HEK293 (cell line): ENCODE results near the gene ZNF775.

Experiments used
- CTCF ChIA-PET: fragments of 350-600 bp; formaldehyde crosslinking; extraction: SDS; loops from one replicate; lab custom pipeline; 2021; ENCODE audit warnings: antibody characterized with exemption; lab: Yijun Ruan, JAX
- POLR2A ChIA-PET: fragments of 300-600 bp; formaldehyde crosslinking; extraction: SDS; loops from one replicate; lab custom pipeline; 2020; ENCODE audit warnings: antibody characterized with exemption, inconsistent platforms; lab: Yijun Ruan, JAX
- H3K27ac ChIP-seq: fragments of 200-500 bp; sonication (Bioruptor generic); 2 replicates; pipeline ENCODE4 v1.5.1; 2014; ENCODE audit warnings: low read depth, low read length, control low read depth, inconsistent platforms; ENCODE audit errors: extremely low read depth
- H3K36me3 ChIP-seq, 2 experiments: fragments of 200-500 bp in 1 of 2; sonication (Bioruptor generic) in 1 of 2; 1 replicate in 1 of 2; 2 replicates in 1 of 2; pipeline ENCODE4 v1.5.1; 2014 to 2017; ENCODE audit warnings: inconsistent platforms in 2 of 2, low read length in 2 of 2; ENCODE audit not compliant: control insufficient read depth in 2 of 2, insufficient read depth in 1 of 2
- H3K4me1 ChIP-seq: fragments of 200-500 bp; sonication (Bioruptor generic); 2 replicates; pipeline ENCODE4 v1.5.1; 2014; ENCODE audit warnings: mild to moderate bottlenecking, low read length, inconsistent platforms; ENCODE audit not compliant: control insufficient read depth, insufficient read depth
- H3K4me3 ChIP-seq: 2 replicates; pipeline ENCODE4 v1.5.1; 2011; ENCODE audit warnings: low read depth, mild to moderate bottlenecking, control low read depth, low read length, moderate library complexity
- H3K9me3 ChIP-seq: fragments of 200-500 bp; sonication (Bioruptor generic); 2 replicates; pipeline ENCODE4 v1.5.1; 2014; ENCODE audit warnings: low read depth, low read length, inconsistent platforms; ENCODE audit not compliant: control insufficient read depth, insufficient read depth
- BCL11B ChIP-seq: fragments of 450-650 bp; formaldehyde crosslinking; IDR thresholded peaks from 2 replicates; pipeline ENCODE4 v1.5.1; 2016; ENCODE audit warnings: low read depth, missing biosample characterization, missing genetic modification characterization
- GLI2 ChIP-seq: fragments of 450-650 bp; formaldehyde crosslinking; IDR thresholded peaks from 2 replicates; pipeline ENCODE4; 2017; ENCODE audit warnings: missing biosample characterization, missing genetic modification characterization, low read depth, borderline replicate concordance
- GLI4 ChIP-seq: fragments of 450-650 bp; formaldehyde crosslinking; IDR thresholded peaks from 2 replicates; pipeline ENCODE4 v1.5.1; 2016; ENCODE audit warnings: missing biosample characterization, missing genetic modification characterization
- KLF16 ChIP-seq: fragments of 450-650 bp; formaldehyde crosslinking; IDR thresholded peaks from 2 replicates; pipeline ENCODE4 v1.5.1; 2017; ENCODE audit warnings: missing biosample characterization, missing genetic modification characterization
- KLF7 ChIP-seq: fragments of 450-650 bp; formaldehyde crosslinking; IDR thresholded peaks from 2 replicates; pipeline ENCODE4 v1.5.1; 2016; ENCODE audit warnings: missing biosample characterization, missing genetic modification characterization, borderline replicate concordance
- REPIN1 ChIP-seq: fragments of 450-650 bp; formaldehyde crosslinking; IDR thresholded peaks from 2 replicates; pipeline ENCODE4 v1.5.1; 2017; ENCODE audit warnings: missing biosample characterization, missing genetic modification characterization, low read depth
- SCRT1 ChIP-seq: fragments of 450-650 bp; formaldehyde crosslinking; IDR thresholded peaks from 2 replicates; pipeline ENCODE4 v1.5.1; 2016; ENCODE audit warnings: missing biosample characterization, missing genetic modification characterization, borderline replicate concordance
- SETDB1 ChIP-seq: IDR thresholded peaks from one replicate; pipeline ENCODE4 v1.6.1; 2017; ENCODE audit warnings: mild to moderate bottlenecking, low read length, moderate library complexity, mixed read lengths; ENCODE audit not compliant: insufficient read length
- SP7 ChIP-seq: fragments of 450-650 bp; formaldehyde crosslinking; IDR thresholded peaks from 2 replicates; pipeline ENCODE4 v1.5.1; 2016; ENCODE audit warnings: missing biosample characterization, missing genetic modification characterization
- YY2 ChIP-seq: fragments of 450-650 bp; formaldehyde crosslinking; IDR thresholded peaks from 2 replicates; pipeline ENCODE4 v1.5.1; 2016; ENCODE audit warnings: missing biosample characterization, missing genetic modification characterization
- ZNF133 ChIP-seq: fragments of 450-650 bp; formaldehyde crosslinking; IDR thresholded peaks from 2 replicates; pipeline ENCODE4 v1.5.1; 2016; ENCODE audit warnings: missing biosample characterization, missing genetic modification characterization
- ZNF146 ChIP-seq: fragments of 450-650 bp; formaldehyde crosslinking; IDR thresholded peaks from 2 replicates; pipeline ENCODE4 v1.5.1; 2016; ENCODE audit warnings: missing biosample characterization, missing genetic modification characterization
- ZNF174 ChIP-seq: fragments of 450-650 bp; formaldehyde crosslinking; IDR thresholded peaks from 2 replicates; pipeline ENCODE4 v1.5.0; 2017; ENCODE audit warnings: missing biosample characterization, mild to moderate bottlenecking, missing genetic modification characterization
- ZNF2 ChIP-seq: fragments of 450-650 bp; formaldehyde crosslinking; IDR thresholded peaks from 2 replicates; pipeline ENCODE4 v1.5.1; 2016; ENCODE audit warnings: missing biosample characterization, missing genetic modification characterization
- ZNF221 ChIP-seq: fragments of 450-650 bp; formaldehyde crosslinking; IDR thresholded peaks from 2 replicates; pipeline ENCODE4 v1.5.1; 2017; ENCODE audit warnings: missing biosample characterization, missing genetic modification characterization, borderline replicate concordance
- ZNF223 ChIP-seq: fragments of 450-650 bp; formaldehyde crosslinking; IDR thresholded peaks from 2 replicates; pipeline ENCODE4 v1.5.1; 2016; ENCODE audit warnings: missing biosample characterization, missing genetic modification characterization
- ZNF23 ChIP-seq: fragments of 450-650 bp; formaldehyde crosslinking; IDR thresholded peaks from 2 replicates; pipeline ENCODE4 v1.5.1; 2016; ENCODE audit warnings: missing biosample characterization, missing genetic modification characterization, borderline replicate concordance
- ZNF324 ChIP-seq: fragments of 450-650 bp; formaldehyde crosslinking; IDR thresholded peaks from 2 replicates; pipeline ENCODE4 v1.5.1; 2016; ENCODE audit warnings: missing biosample characterization, missing genetic modification characterization
- ZNF366 ChIP-seq: fragments of 450-650 bp; formaldehyde crosslinking; conservative IDR thresholded peaks from 2 replicates; pipeline ENCODE4 v1.5.1; 2016; ENCODE audit warnings: missing biosample characterization, missing genetic modification characterization
- ZNF404 ChIP-seq: fragments of 450-650 bp; formaldehyde crosslinking; IDR thresholded peaks from 2 replicates; pipeline ENCODE4 v1.5.1; 2017; ENCODE audit warnings: missing biosample characterization, missing genetic modification characterization
- ZNF416 ChIP-seq: fragments of 450-650 bp; formaldehyde crosslinking; IDR thresholded peaks from 2 replicates; pipeline ENCODE4 v1.5.1; 2016; ENCODE audit warnings: missing biosample characterization, missing genetic modification characterization
- ZNF473 ChIP-seq: fragments of 450-650 bp; formaldehyde crosslinking; IDR thresholded peaks from 2 replicates; pipeline ENCODE4 v1.5.1; 2017; ENCODE audit warnings: missing biosample characterization, missing genetic modification characterization
- ZNF621 ChIP-seq: fragments of 450-650 bp; formaldehyde crosslinking; IDR thresholded peaks from 2 replicates; pipeline ENCODE4 v1.5.1; 2017; ENCODE audit warnings: missing biosample characterization, missing genetic modification characterization
- ZNF624 ChIP-seq: fragments of 450-650 bp; formaldehyde crosslinking; IDR thresholded peaks from 2 replicates; pipeline ENCODE4 v1.5.1; 2017; ENCODE audit warnings: missing biosample characterization, missing genetic modification characterization
- ZNF830 ChIP-seq: fragments of 450-650 bp; IDR thresholded peaks from 2 replicates; pipeline ENCODE4 v1.5.0; 2018; ENCODE audit warnings: missing biosample characterization, missing genetic modification characterization, low read depth, mild to moderate bottlenecking, moderate library complexity
- ZNF843 ChIP-seq: fragments of 450-650 bp; formaldehyde crosslinking; IDR thresholded peaks from 2 replicates; pipeline ENCODE4 v1.5.1; 2016; ENCODE audit warnings: missing biosample characterization, missing genetic modification characterization
- TF ChIP-seq, protein P1 (sequence below): fragments of 450-650 bp; formaldehyde crosslinking; IDR thresholded peaks from 2 replicates; pipeline ENCODE4 v1.5.1; 2016; ENCODE audit warnings: missing biosample characterization, missing genetic modification characterization
- TF ChIP-seq, protein P2 (sequence below): fragments of 450-650 bp; formaldehyde crosslinking; IDR thresholded peaks from 2 replicates; pipeline ENCODE4 v1.5.1; 2016; ENCODE audit warnings: missing biosample characterization, missing genetic modification characterization
- TF ChIP-seq, protein P3 (sequence below): fragments of 450-650 bp; formaldehyde crosslinking; IDR thresholded peaks from 2 replicates; pipeline ENCODE4 v1.5.1; 2016; ENCODE audit warnings: missing biosample characterization, missing genetic modification characterization
- TF ChIP-seq, protein P4 (sequence below): fragments of 450-650 bp; formaldehyde crosslinking; IDR thresholded peaks from 2 replicates; pipeline ENCODE4 v1.5.1; 2016; ENCODE audit warnings: missing biosample characterization, missing genetic modification characterization, low read depth

Gene ZNF775

DNA sequence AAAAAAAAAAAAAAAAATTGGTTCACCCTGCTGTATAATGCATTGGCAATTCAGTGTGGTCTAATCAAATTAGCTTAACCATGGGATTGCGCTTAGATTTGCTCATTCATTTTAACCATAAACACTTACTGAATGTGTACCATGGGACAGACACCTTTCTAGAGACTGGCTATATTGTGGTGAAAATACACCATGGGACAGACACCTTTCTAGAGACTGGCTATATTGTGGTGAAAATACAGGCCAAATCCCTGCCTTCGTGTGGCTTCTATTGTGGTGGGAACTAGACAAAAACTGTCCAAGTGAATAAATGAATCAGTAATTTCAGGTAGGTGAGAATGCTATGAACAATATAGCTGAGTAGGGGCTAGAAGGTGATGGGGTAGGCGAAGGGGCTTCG lies 20.7 kb upstream of the ZNF775 start:
- no peaks in the 10 kb centered on the region for H3K4me1 ChIP-seq
- no peak for TF ChIP-seq REPIN1 (tag by site-specific recombination)
- TF ChIP-seq, protein P1, sequence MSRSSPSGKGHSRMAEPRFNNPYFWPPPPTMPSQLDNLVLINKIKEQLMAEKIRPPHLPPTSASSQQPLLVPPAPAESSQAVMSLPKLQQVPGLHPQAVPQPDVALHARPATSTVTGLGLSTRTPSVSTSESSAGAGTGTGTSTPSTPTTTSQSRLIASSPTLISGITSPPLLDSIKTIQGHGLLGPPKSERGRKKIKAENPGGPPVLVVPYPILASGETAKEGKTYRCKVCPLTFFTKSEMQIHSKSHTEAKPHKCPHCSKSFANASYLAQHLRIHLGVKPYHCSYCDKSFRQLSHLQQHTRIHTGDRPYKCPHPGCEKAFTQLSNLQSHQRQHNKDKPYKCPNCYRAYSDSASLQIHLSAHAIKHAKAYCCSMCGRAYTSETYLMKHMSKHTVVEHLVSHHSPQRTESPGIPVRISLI (tag by site-specific recombination): no peak; the same call in 1 of the 2 replicates
- TF ChIP-seq ZNF830: no peak
- TF ChIP-seq, all 188 proteins: peak for 0
- CTCF ChIA-PET: interaction anchor here (0.7 to 2.7 kb wide), 5 partner anchors 11 to 624 kb away, joined by 3 to 11 read pairs (median 3); no protein-coding TSS in a partner anchor
- Histone ChIP-seq H3K27ac (no peak overlapping the region), H3K36me3 (no peaks in the 10 kb centered on the region), H3K9me3 (no peaks in the 10 kb centered on the region), H3K4me3 (no peak overlapping the region)
- POLR2A ChIA-PET: interaction anchor here (0.6 kb wide), 1 partner anchor 12 kb away, joined by 4 read pairs; no protein-coding TSS in a partner anchor

DNA sequence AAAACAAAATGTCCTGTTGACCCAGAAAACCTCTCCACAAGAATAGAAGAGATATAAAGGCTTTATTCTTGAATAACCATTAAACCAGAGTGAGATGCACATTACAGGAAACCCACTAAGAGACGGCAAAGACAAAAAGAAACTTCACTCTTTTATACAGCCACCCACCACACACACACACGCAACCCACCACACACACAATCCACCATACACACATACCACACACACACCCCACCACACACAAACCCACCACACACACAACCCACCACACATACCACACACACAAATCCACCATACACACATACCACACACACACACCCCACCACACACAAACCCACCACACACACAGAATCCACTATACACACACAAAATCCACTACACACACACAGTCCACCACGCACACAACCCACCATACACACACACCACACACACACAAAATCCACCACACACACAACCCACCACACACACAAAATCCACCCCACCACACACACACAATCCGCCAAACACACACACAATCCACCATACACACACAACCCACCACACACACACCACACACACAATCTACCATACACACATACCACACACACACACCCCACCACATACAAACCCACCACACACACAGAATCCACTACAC lies 20.0 kb upstream of the ZNF775 start:
- POLR2A ChIA-PET: no interaction called here
- Histone ChIP-seq H3K9me3 (no peaks in the 10 kb centered on the region), H3K4me1 (no peaks in the 10 kb centered on the region), H3K4me3 (no peak overlapping the region), H3K36me3 (no peaks in the 10 kb centered on the region), H3K27ac (no peak overlapping the region)
- CTCF ChIA-PET: interaction anchor here (1.4 kb wide), 1 partner anchor 60 kb away, joined by 4 read pairs; no protein-coding TSS in a partner anchor
- TF ChIP-seq ZNF221 (tag by site-specific recombination) (no peak), KLF16 (tag by site-specific recombination) (no peak), ZNF2 (tag by site-specific recombination) (peak; percentile 41; the same call in 1 of the 2 replicates), ZNF133 (tag by site-specific recombination) (no peak), GLI2 (tag by site-specific recombination) (no peak), SETDB1 (no peak), ZNF366 (tag by site-specific recombination) (no peak), SCRT1 (tag by site-specific recombination) (no peak), ZNF146 (0 out of 2 replicates have a peak, but pooled peaks have one; percentile 6), ZNF624 (tag by site-specific recombination) (no peak), KLF7 (tag by site-specific recombination) (no peak), ZNF23 (tag by site-specific recombination) (no peak), ZNF223 (tag by site-specific recombination) (no peak), ZNF404 (tag by site-specific recombination) (no peak), BCL11B (no peak), ZNF174 (no peak), ZNF473 (tag by site-specific recombination) (0 out of 2 replicates have a peak, but pooled peaks have one; percentile 23), ZNF843 (tag by site-specific recombination) (no peak), ZNF416 (tag by site-specific recombination) (no peak), ZNF324 (tag by site-specific recombination) (no peak), GLI4 (0 out of 2 replicates have a peak, but pooled peaks have one; percentile 42), YY2 (no peak), SP7 (tag by site-specific recombination) (no peak), ZNF621 (no peak)
- TF ChIP-seq, protein P2, sequence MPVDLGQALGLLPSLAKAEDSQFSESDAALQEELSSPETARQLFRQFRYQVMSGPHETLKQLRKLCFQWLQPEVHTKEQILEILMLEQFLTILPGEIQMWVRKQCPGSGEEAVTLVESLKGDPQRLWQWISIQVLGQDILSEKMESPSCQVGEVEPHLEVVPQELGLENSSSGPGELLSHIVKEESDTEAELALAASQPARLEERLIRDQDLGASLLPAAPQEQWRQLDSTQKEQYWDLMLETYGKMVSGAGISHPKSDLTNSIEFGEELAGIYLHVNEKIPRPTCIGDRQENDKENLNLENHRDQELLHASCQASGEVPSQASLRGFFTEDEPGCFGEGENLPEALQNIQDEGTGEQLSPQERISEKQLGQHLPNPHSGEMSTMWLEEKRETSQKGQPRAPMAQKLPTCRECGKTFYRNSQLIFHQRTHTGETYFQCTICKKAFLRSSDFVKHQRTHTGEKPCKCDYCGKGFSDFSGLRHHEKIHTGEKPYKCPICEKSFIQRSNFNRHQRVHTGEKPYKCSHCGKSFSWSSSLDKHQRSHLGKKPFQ (tag by site-specific recombination): peak; percentile 24; the same call in 1 of the 2 replicates
- TF ChIP-seq, protein P3, sequence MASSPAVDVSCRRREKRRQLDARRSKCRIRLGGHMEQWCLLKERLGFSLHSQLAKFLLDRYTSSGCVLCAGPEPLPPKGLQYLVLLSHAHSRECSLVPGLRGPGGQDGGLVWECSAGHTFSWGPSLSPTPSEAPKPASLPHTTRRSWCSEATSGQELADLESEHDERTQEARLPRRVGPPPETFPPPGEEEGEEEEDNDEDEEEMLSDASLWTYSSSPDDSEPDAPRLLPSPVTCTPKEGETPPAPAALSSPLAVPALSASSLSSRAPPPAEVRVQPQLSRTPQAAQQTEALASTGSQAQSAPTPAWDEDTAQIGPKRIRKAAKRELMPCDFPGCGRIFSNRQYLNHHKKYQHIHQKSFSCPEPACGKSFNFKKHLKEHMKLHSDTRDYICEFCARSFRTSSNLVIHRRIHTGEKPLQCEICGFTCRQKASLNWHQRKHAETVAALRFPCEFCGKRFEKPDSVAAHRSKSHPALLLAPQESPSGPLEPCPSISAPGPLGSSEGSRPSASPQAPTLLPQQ: no peak
- TF ChIP-seq, protein P4, sequence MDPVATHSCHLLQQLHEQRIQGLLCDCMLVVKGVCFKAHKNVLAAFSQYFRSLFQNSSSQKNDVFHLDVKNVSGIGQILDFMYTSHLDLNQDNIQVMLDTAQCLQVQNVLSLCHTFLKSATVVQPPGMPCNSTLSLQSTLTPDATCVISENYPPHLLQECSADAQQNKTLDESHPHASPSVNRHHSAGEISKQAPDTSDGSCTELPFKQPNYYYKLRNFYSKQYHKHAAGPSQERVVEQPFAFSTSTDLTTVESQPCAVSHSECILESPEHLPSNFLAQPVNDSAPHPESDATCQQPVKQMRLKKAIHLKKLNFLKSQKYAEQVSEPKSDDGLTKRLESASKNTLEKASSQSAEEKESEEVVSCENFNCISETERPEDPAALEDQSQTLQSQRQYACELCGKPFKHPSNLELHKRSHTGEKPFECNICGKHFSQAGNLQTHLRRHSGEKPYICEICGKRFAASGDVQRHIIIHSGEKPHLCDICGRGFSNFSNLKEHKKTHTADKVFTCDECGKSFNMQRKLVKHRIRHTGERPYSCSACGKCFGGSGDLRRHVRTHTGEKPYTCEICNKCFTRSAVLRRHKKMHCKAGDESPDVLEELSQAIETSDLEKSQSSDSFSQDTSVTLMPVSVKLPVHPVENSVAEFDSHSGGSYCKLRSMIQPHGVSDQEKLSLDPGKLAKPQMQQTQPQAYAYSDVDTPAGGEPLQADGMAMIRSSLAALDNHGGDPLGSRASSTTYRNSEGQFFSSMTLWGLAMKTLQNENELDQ (tag by site-specific recombination): no peak
